KMS-11 (cell line): Measurements from ENCODE around the gene CAT.
A peak's percentile ranks its signal among the peaks of the same experiment; 100 is the strongest.

Source experiments
- H2AFZ ChIP-seq: fragments of 200-600 bp; sonication (generic); 2 replicates; pipeline ENCODE4 v1.6.1; 2016; ENCODE audit warnings: antibody characterized with exemption, mixed run types, low read depth
- H3K27ac ChIP-seq: fragments of 200-600 bp; sonication (generic); 2 replicates; pipeline ENCODE4 v1.6.1; 2016; ENCODE audit warnings: mild to moderate bottlenecking, mixed run types
- H3K27me3 ChIP-seq: fragments of 200-600 bp; sonication (generic); 2 replicates; pipeline ENCODE4 v1.6.1; 2017; ENCODE audit warnings: mild to moderate bottlenecking, low read depth, mixed run types, moderate library complexity; ENCODE audit not compliant: insufficient read depth
- H3K36me3 ChIP-seq: fragments of 200-600 bp; sonication (generic); 2 replicates; pipeline ENCODE4 v1.6.1; 2017; ENCODE audit warnings: mild to moderate bottlenecking, mixed run types; ENCODE audit not compliant: insufficient read depth
- H3K4me1 ChIP-seq: fragments of 200-600 bp; sonication (generic); 2 replicates; pipeline ENCODE4 v1.6.1; 2016; ENCODE audit warnings: mild to moderate bottlenecking, low read depth, mixed run types; ENCODE audit not compliant: poor library complexity, severe bottlenecking
- H3K4me2 ChIP-seq: fragments of 200-600 bp; sonication (generic); 2 replicates; pipeline ENCODE4 v1.7.0; 2016; ENCODE audit warnings: mild to moderate bottlenecking, mixed run types
- H3K4me3 ChIP-seq: fragments of 200-600 bp; sonication (generic); IDR thresholded peaks from 2 replicates; pipeline ENCODE4 v1.6.1; 2017; ENCODE audit warnings: low read depth, low read length, mixed read lengths; ENCODE audit not compliant: insufficient read depth
- H3K79me2 ChIP-seq: fragments of 200-600 bp; sonication (generic); 2 replicates; pipeline ENCODE4 v1.6.1; 2016; ENCODE audit warnings: low read depth, mixed run types; ENCODE audit not compliant: insufficient read depth
- H3K9ac ChIP-seq: fragments of 200-600 bp; sonication (generic); 2 replicates; pipeline ENCODE4 v1.6.1; 2016; ENCODE audit warnings: mild to moderate bottlenecking, mixed run types
- H4K20me1 ChIP-seq: fragments of 200-600 bp; sonication (generic); 2 replicates; pipeline ENCODE4 v1.6.1; 2016; ENCODE audit warnings: mild to moderate bottlenecking, mixed run types; ENCODE audit not compliant: insufficient read depth
- CTCF ChIP-seq: fragments of 200-600 bp; sonication (generic); conservative IDR thresholded peaks from 2 replicates; pipeline ENCODE4 v1.6.1; 2017; ENCODE audit warnings: low read depth, mild to moderate bottlenecking, antibody characterized with exemption, low read length, moderate library complexity, mixed read lengths

CAT gene

GRCh38 chr11:34466802-34467488 is 28.2 kb downstream of the CAT start:
- Histone ChIP-seq H3K27ac (no peak overlapping the region), H3K36me3 (no peaks in the 10 kb centered on the region), H3K27me3 (no peaks in the 10 kb centered on the region)

GRCh38 chr11:34468209-34468841 is 29.6 kb downstream of the CAT start:
- no peaks in the 10 kb centered on the region for H3K36me3 ChIP-seq
- TF ChIP-seq CTCF = peak; percentile 80

More at GRCh38 chr11:34466802-34467488, 28.2 kb downstream of the CAT start:
- Histone ChIP-seq H3K4me1 (no peaks in the 10 kb centered on the region), H3K4me3 (no peak overlapping the region), H3K4me2 (no peak overlapping the region), H3K9ac (no peak overlapping the region), H4K20me1 (no peaks in the 10 kb centered on the region), H2AFZ (no peak overlapping the region), H3K79me2 (no peaks in the 10 kb centered on the region)
- no peak for TF ChIP-seq CTCF

GRCh38 chr11:34473603-34474169 is 35.0 kb downstream of the CAT start:
- no peak overlapping the region for H2AFZ ChIP-seq
- H3K9ac ChIP-seq = no peak overlapping the region
- H3K4me1 ChIP-seq = no peaks in the 10 kb centered on the region
- no peak overlapping the region for H3K4me2 ChIP-seq
- H3K79me2 ChIP-seq = no peaks in the 10 kb centered on the region
- no peak overlapping the region for H3K27ac ChIP-seq
- H3K27me3 ChIP-seq = no peaks in the 10 kb centered on the region
- H3K4me3 ChIP-seq = no peak overlapping the region
- no peaks in the 10 kb centered on the region for H3K36me3 ChIP-seq
- no peak for TF ChIP-seq CTCF
- H4K20me1 ChIP-seq = no peaks in the 10 kb centered on the region

More at GRCh38 chr11:34468209-34468841, 29.6 kb downstream of the CAT start:
- Histone ChIP-seq H3K27ac (no peak overlapping the region), H3K4me1 (no peaks in the 10 kb centered on the region), H3K4me3 (no peak overlapping the region), H3K27me3 (no peaks in the 10 kb centered on the region), H3K4me2 (no peak overlapping the region), H3K9ac (no peak overlapping the region), H3K79me2 (no peaks in the 10 kb centered on the region), H4K20me1 (no peaks in the 10 kb centered on the region), H2AFZ (no peak overlapping the region)

GRCh38 chr11:34475656-34476055 is 36.9 kb downstream of the CAT start:
- Histone ChIP-seq H3K27me3 (no peaks in the 10 kb centered on the region), H4K20me1 (no peaks in the 10 kb centered on the region), H3K27ac (no peak overlapping the region), H3K9ac (no peak overlapping the region), H3K36me3 (no peaks in the 10 kb centered on the region), H3K4me1 (peaks cover 3% of the 10 kb centered on the region), H2AFZ (no peak overlapping the region), H3K4me2 (no peak overlapping the region), H3K4me3 (no peak overlapping the region), H3K79me2 (no peaks in the 10 kb centered on the region)
- TF ChIP-seq CTCF = no peak
